Tongue (tissue), 1 donor: ENCODE results near the gene OR14A2. TPM values are rescaled to one million over a fixed set of nuclear protein-coding genes. Genes with fewer than 3 reads are reported as not detected.

Experiments used
- total RNA-seq: library from RNA; depleted of rRNA; stranded (reverse); fragments of >200 nt; gene quantifications from one replicate; pipeline ENCODE4 v1.2.3, GENCODE V29; 2014

OR14A2 gene
- total RNA-seq, 1 donor from 2014 or later: not detected

Other genes starting within 250 kb of the OR14A2 start
- not detected for gene OR2C3, start 211.7 kb downstream of the OR14A2 start, total RNA-seq
- 0.72 TPM for gene GCSAML, start 199.0 kb downstream of the OR14A2 start, total RNA-seq
- gene OR2G2, start 159.8 kb downstream of the OR14A2 start, total RNA-seq: not detected
- gene OR2G3, start 142.6 kb downstream of the OR14A2 start, total RNA-seq: not detected
- gene OR13G1, start 68.4 kb downstream of the OR14A2 start, total RNA-seq: not detected
- not detected for gene OR6F1, start 31.5 kb downstream of the OR14A2 start, total RNA-seq
- gene OR14K1, start 9.5 kb downstream of the OR14A2 start, total RNA-seq: not detected
- not detected for gene OR1C1, start 12.4 kb upstream of the OR14A2 start, total RNA-seq
- not detected for gene OR14A16, start 76.0 kb upstream of the OR14A2 start, total RNA-seq
- gene OR11L1, start 93.8 kb upstream of the OR14A2 start, total RNA-seq: not detected
- 2.5 TPM for gene TRIM58, start 109.0 kb upstream of the OR14A2 start, total RNA-seq
- 1.2 TPM for gene OR2W3, start 147.4 kb upstream of the OR14A2 start, total RNA-seq
- not detected for gene OR2T8, start 172.1 kb upstream of the OR14A2 start, total RNA-seq
- gene OR2AJ1, start 176.7 kb upstream of the OR14A2 start, total RNA-seq: not detected
- not detected for gene OR2L8, start 200.7 kb upstream of the OR14A2 start, total RNA-seq
- not detected for gene OR2AK2, start 217.1 kb upstream of the OR14A2 start, total RNA-seq